NOMO-1 (cell line): Measurements from ENCODE around the gene MYO5A.
"Not testable (repeated sequence)": the region's sequence is repeated elsewhere in the genome, so short reads cannot be mapped to it uniquely, and the experiment has no call there.

ENCODE experiments used
- DNase-seq, 2 experiments: peaks; one replicate each; lab custom pipeline; 2025; ENCODE audit not compliant: unreplicated experiment in 2 of 2; lab: John Stamatoyannopoulos, UW

Gene MYO5A

DNA sequence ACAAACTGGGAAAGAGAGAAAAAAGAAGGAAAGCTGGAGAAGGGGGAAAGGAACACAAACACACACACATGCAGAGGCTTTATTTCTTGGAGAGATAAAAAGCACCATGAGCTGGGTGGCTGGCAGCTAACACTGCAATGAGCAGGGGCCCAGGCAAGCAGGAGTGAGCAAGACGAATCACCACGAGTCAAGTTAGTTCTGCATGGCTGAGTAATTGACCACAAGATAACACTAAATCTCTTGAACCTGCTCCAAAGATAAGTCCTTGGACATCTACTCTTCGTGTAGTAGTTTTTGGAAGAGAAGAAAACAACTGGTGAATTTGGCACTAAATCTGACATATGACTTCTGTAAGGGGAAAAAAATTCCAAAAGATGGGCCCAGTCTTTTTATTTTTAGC, 100.9 kb downstream of the MYO5A start:
- DNase-seq, result no peak

DNA sequence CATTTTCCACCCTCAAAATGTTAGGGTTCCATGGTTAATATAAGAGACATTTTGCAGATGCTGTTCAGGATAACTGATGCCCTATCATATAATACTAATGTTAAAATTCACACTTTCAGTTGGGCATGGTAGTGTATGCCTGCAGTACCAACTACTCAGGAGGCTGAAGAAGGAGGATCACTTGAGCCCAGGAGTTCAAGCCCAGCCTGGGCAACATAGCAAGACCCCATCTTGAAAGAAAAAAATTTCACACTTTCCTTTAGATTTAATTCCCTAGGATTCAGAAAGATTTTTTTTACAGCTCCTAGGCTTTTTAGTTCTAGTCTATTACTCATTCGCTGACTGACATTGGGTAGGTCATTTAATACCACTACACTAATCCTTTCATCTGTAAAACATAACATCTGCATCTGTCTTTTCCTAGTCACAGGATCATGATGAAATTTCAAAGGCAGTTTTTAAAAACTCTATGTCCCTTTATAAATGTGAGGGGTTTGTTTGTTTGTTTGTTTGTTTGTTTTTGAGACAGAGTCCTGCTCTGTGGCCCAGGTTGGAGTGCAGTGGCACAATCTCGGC, 103.7 kb downstream of the MYO5A start:
- DNase-seq, result no peak

DNA sequence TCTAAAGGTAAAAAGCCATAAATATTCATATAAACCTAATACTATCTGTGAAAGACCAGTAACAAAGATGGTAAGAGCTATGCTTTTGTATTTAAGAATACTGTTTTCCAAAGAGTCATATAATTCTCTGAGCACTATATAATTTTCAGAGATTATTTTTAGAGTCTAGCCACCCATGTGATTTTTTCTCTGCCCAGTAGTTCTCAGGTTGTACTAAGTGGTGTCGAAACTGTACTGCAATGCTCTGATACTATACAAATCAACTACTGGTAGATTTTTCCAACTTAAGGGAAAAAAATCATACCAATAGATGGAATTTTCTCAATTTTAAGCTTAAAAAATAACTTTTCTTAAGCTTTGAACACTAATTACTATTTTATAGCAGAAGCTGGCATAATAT, 104.8 kb downstream of the MYO5A start:
- no peak for DNase-seq

DNA sequence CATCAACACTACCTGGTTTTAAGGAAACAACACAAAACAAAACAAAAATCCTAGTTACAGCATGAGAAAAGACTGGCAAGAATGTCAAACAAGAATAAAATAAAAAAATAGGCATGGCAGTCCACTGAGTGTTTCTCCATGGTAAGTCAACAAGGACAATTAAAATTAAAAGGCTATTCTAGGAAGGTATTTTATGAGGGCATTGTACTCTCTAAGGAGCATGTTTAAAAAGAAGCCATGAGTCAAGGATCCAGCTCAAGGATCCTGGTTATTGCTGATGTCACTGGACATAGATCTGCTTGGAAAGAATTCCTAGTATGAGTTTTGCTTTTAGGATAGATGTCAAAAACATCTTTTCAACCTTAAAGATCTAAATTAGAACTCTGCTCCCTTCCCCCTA, 106.7 kb downstream of the MYO5A start:
- no peak for DNase-seq

DNA sequence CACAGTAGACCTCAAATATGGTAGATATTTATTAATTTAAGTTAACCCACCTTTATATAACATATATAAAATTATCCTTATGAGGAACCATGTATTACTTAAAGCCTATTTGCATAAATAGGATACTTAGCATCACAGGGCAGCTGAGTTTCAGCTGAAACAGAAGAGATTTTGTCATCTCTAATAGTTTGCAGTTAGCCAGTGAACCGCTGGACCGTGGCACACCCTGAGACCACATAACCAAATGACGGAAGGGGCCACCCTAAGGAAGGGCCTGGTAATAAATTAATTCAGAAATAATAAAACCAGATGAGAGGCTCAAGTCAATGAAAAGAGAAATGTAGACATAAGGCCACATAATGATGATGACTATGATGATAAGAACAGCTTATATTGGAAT, 107.7 kb downstream of the MYO5A start:
- DNase-seq, result no peak

DNA sequence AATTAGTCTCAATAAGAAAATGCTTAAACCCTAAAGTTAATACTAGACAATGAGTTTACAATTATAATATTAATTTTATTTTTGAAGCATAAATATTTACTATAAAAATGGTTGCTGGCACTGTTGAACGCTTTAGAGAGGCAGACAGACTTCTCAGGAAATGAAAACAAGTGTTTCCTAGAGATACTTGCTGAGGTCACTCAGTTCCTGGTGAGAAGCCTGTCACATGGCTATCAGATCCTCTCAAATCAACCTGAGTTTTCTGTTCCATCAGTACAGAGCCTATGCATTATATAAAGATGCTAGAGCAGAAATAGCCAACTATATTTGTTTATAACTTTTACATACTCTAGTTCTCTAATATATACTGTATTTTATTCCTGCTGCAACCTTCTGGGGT, 109.2 kb downstream of the MYO5A start:
- no peak for DNase-seq

DNA sequence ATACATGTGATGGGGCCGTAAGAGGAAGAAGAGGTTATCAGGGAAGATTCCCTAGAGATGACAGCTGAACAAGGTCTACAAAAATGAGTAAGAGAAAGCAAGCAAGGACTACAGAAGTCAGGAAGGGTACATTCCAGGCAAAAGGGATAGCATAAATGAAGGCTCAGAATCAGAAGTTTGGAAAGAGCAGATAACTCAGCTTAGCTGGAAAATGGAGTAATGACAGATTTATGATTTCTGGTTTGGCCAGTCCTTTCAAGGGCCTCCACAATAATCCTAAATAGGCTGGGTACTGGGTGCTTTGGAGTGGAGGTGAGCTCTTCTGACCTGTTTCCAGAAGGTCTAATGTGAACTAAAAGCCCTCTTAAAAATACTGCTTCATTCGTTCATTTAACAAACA, 110.7 kb downstream of the MYO5A start:
- no peak for DNase-seq

DNA sequence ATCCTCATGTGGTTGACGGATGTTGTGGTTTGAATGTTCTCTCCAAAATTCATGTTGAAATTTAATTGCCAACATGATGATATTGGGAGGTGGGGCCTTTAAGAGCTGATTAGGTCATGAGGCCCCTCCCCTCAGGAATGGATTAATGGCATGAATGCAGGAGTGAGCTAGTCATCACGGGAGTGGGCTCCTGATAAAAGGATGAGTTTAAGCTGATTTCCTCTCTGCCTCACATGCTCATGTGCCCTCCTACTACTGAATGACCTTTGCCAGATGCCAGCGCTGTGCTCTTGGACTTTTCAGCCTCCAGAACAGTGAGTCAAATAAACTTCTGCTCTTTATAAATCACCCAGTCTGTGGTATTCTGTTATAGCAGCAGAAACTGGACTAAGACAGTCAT, 111.2 kb downstream of the MYO5A start:
- DNase-seq, result no peak

DNA sequence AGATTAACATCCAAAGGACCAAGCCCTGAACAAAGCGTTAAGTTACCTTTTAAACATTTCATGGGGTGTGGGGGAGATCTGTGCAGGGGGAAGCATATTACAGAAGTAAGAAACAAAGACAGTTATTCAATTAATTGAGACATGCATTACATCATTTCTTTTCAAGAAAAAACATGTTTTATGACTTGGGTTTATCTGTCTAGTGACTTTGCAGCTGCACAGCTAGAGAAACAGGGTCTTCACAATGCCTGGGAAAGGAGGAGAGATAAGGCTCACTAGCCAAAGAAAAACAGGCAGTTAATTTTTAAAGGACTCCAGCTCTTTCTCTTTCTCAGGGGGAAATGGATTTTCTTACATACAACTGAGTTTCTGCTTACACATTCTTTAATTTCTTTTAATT, 112.1 kb downstream of the MYO5A start:
- DNase-seq, result not testable (repeated sequence)

DNA sequence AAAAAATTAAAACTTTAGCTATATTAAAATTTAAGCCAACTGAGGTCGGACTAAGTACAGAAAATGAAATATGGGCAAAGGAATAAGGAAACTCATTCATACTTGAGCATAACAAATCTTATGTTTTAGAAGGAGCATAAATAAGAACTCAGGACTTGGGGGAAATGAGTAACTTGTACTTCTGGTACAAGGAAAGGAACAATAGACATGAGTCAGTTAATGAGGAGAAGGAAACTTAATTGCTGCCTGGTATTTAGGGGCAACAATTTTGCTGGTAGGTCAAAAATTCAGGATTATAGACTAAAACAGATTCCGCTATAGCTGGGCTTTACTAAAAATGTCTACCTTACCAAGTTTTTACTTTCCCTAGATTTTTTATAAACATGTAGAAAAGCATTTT, 113.1 kb downstream of the MYO5A start:
- no peak for DNase-seq

DNA sequence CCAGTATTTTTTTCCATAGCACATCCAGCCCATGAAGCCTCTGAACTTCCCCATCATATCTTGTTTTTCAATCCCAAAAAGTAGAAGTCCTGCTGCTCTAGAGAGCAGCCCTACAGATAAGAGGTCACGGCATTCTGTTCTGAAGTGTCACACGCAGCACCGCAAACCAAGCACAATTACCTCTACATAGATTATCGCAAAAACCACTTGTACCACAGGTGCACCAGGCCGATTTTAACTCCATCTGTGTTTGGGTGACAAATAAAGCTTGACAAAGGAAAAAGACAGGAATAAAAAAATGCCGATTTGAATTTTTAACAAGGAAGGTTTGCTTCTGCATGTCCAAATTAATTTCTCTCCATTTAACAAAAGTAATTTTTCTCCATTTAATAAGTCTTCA, 113.7 kb downstream of the MYO5A start:
- DNase-seq, result no peak

DNA sequence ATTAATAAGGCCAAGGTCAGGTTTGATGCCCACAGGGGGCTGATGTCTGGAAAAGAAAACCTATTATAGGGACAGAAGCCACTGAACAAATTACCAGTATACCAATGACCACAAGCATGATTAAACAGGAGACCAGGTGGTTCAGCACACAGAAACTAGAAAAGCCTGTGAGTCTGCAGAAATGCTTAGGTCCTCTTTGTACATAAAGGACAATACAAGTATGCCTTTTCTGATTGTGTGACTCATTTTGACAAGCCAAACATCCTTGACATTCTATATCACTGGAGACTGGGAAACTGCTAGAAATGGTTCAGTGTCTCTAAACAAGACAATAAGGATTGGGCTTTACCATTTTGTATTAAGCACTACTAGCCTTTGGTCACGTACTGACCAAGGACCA, 119.9 kb downstream of the MYO5A start:
- no peak for DNase-seq

DNA sequence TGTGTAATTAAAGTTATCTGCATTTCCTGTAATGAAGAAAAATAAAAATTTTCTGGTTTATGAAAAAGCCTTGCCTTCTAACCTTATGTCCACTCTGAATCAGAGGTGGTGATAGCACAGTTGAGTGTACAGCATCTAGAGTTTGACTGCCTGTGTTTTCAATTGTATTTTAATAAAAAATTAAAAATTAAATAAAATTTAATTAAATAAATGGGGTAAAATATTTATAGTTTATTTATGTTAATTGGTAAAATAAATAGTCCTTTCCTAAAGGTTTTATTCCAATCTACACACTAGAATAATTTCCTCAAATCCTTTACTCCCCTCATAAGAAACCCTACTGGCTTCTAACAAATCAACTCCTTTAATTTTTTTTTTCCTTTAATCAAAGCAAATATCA, 121.3 kb downstream of the MYO5A start:
- no peak for DNase-seq

DNA sequence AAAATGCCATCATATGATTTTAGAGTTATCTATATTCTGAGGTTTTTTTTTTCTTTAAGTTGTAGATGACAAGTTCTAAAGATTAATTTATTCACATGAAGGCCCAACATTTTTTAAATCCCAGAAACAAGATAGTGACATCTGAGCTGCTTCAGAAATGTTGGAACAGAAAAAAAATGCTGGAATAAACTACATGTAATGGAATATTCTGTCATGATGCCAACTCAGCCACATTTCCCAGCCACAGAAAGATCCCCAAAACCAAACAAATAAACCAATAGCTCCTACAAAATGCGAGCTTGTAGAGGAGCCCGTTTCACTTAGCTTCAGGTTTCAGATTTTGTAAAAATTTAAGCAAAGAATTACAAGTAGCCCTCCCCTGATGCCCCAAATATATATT, 122.1 kb downstream of the MYO5A start:
- no peak for DNase-seq

DNA sequence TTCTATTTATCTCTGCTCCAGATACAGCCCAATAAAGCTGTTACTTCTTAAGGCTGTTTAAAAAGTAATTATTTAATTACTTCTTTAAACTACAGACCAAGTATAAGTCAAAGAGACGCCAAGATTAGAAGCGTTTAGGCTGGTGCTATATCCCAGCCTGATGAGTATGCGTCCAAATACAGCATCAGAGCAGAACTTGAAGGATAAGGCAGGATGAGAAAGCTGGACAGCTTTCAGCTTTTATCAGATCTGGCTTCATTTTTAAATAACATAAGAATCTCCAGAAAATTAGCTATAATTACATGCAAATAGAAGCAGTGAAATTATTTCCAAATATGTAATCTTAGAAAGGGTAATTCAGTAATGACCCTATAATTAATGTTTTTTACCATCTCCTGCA, 122.8 kb downstream of the MYO5A start:
- no peak for DNase-seq

DNA sequence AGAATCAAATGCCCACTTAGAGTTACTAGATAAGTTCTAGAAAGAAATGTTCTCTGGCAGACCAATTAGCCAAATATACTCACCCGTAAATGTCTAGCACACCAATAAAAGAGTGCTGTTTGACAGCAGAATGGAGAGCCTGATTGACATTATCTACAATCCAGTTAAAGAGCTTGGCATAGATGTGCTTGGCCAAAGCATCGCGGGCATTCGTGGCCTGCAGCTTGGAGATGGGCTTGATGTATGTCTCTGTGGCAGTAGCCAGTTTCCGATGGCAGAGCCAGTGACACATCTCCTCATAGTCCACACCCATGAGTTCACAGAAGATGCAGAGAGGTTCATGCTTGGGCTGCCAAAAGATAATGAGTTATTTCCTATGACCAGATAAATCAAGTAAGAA, 131.6 kb downstream of the MYO5A start:
- DNase-seq, result no peak

DNA sequence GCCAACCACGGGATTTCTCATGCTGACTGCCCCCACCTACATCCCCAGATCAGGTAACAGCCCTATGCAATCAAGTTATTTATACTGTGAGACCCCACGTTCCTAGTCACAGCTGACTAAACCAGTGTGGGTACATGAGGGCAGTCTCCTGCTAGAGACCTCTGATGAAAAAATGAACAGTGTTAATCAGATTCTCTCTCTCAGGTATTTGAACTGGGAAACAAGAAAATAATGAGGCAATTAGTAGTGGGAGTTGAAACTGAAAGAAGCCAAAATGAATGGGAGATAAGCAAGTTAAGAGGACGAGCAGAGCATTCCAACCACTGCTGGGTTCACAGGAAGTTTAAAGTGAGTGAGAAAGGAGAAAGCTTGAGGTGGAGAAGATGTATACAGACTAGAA, 134.6 kb downstream of the MYO5A start:
- DNase-seq, result no peak

DNA sequence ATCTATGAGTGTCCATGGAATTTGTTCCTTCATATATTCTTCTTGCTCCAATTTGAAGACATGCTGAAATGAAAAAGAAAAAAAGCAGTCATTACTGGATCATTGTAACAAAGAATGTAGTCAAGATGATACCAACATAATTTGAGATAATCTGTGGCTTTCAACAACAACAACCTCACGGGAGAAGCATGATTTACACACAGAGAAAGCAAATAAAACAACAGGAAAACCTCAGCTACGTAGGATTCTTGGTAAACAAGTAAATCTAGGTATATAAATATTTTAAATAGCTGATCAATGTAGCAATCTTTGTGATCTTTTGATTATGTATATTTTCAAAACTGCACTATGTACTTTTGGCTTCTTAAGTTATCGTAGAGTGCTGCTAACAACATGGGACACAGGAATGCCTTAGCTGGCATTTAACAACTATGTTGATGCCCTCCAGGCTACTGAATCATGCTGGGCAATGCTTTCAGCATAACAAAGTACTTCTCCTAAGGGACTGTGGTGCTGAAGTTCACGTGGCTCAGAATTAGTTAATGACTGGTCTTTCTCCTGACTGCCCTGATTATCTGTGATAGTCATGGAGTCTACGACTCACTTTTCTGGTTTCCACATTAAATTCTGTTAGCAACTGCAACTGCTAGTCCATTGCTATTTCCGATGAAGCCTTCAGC, 136.5 kb downstream of the MYO5A start:
- no peak for DNase-seq

DNA sequence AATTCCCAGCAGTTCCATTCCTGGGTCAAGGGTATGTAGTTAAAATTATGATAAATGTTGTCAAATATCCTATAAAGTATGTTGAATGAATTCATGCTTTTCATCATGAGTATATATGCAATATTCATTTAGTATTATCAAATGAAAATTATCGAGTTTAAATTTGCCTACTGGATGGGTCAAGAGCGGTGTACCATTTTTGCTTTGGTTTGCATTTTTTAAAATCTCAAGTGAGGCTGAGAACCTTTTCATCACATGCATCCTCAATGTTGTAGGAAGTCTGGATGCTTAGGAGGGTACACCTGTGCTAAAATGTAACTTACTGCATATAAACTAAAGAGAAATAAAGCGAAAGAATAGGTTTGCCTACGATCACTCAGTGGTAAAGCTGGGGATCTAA, 137.6 kb downstream of the MYO5A start:
- DNase-seq, result no peak

DNA sequence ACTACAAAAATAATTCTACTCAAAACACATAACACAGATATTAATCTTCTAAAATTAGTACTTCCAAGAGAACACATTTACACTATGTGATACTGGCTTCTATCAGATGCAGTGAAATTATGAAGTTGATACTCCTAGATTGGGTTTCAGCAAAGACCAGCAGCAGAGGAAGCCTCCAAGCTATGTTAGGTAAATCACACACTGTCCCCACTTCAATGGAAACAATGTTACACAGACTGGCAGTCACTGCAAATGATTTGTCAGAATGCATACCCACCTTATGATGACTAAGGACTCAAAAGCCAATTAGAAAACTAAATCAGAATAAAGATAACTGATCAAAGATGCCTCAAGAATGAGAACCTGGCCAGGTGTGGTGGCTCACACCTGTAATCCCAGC, 143.0 kb downstream of the MYO5A start:
- no peak for DNase-seq

DNA sequence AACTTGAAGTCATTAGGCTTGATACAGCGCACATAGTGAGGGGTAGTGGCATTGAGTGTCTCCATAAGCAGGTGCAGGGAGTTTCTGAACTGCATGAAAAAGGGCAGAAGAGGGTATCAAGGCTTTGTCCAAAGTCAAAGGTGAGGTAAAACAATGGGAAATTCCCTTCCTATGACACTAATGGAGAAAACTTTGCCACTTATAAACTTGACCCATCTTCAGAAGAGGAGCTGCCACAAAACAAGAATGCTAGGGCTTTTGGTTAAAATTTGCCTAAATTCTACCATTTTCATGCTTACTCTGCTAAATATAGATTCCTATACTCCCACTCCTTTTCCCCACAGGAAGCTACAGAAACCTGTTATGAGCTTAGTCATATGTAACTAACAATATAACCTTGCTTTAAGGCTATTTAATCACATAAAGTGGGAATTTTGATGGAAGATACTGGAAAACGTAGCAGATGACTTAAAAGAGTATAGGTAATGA, 145.5 kb downstream of the MYO5A start:
- no peak for DNase-seq

DNA sequence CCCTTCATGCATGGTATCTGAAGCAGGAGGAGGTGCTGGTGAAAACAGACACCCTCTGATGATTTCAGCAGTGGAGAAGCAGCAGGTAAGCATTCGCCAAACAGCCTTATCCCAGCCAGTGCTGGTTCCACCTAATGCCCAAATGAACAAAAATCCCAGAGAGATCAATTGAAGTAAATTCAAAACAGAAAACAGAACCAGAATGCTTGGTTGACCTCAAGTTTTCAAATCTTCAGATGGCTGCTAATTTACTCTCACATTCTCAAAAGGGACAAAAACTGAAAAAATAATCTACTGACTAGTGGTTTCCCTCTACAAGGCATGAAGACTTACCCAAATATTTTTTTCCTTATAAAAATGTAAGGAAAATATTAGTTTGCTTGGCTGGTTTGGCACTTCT, 146.0 kb downstream of the MYO5A start:
- DNase-seq, result no peak
